K562 (cell line): ENCODE data around the gene ABLIM2. TPM values are rescaled to one million over a fixed set of nuclear protein-coding genes. Genes with fewer than 3 reads are reported as not detected.

Experiments
- ATAC-seq: fragments of 200-7000 bp; cut with Tn5 transposase; 3 replicates; pipeline ENCODE4 v1.9.1; 2020; ENCODE audit warnings: moderate library complexity
- BruUV-seq: library from RNA; stranded (reverse); fragments of 400-500 nt; replicated peaks from 2 replicates; lab custom pipeline; 2021; lab: Mats Ljungman, UMichigan
- CTCF ChIA-PET: fragments of 300-600 bp; formaldehyde crosslinking; extraction: SDS; loops from one replicate; lab custom pipeline; 2021; ENCODE audit warnings: low intra/inter-chr PET ratio; lab: Yijun Ruan, JAX
- POLR2A ChIA-PET: fragments of 300-600, 350-650 bp; sonication (Branson Sonifier 250); formaldehyde crosslinking; extraction: SDS; loops from one replicate; lab custom pipeline; 2021; ENCODE audit warnings: antibody characterized with exemption, inconsistent platforms; lab: Yijun Ruan, JAX
- DNase-seq, 4 experiments: peaks; one replicate each; pipeline versions ENCODE4 v3.0.0 to v3.0.0-alpha.2; 2011 to 2018; ENCODE audit warnings: low spot score in 3 of 4, mixed read lengths in 3 of 4; ENCODE audit errors: extremely low read depth in 1 of 4
- FAIRE-seq: peaks from 2 replicates; lab custom pipeline; 2011; peaks lifted over from hg19 to GRCh38; lab: Jason Lieb, UNC
- H2AFZ ChIP-seq: 2 replicates; pipeline ENCODE4 v1.6.0; 2011; ENCODE audit warnings: low read depth, low read length, control low read depth, inconsistent platforms
- H3K27ac ChIP-seq: fragments of 200-600 bp; 3 replicates; pipeline ENCODE4 v1.8.0; 2011; ENCODE audit warnings: low read depth, mild to moderate bottlenecking, control low read depth, inconsistent platforms, low read length, moderate library complexity, mixed read lengths; ENCODE audit errors: extremely low read depth
- H3K27me3 ChIP-seq, 2 experiments: fragments of 300-600 bp in 1 of 2; 2 replicates in 1 of 2; 3 replicates in 1 of 2; pipeline versions ENCODE4 v1.6.0 to v1.8.0; 2011; ENCODE audit warnings: inconsistent platforms in 2 of 2, low read length in 2 of 2, mild to moderate bottlenecking in 1 of 2, mixed read lengths in 1 of 2, moderate library complexity in 1 of 2; ENCODE audit not compliant: control insufficient read depth in 2 of 2, insufficient read depth in 2 of 2
- H3K36me3 ChIP-seq: fragments of 300-600 bp; 3 replicates; pipeline ENCODE4 v1.8.0; 2011; ENCODE audit warnings: mild to moderate bottlenecking, low read length, inconsistent platforms; ENCODE audit not compliant: control insufficient read depth, insufficient read depth
- H3K4me1 ChIP-seq, 2 experiments: fragments of 200-600 bp in 1 of 2; replicated peaks in 1 of 2; 2 replicates in 1 of 2; 3 replicates in 1 of 2; pipeline versions ENCODE4 v1.5.1 to v1.8.0; 2011; ENCODE audit warnings: inconsistent platforms in 2 of 2, low read length in 2 of 2, mild to moderate bottlenecking in 1 of 2, mixed read lengths in 1 of 2, moderate library complexity in 1 of 2; ENCODE audit not compliant: control insufficient read depth in 2 of 2, insufficient read depth in 2 of 2
- H3K4me2 ChIP-seq: 2 replicates; pipeline ENCODE4 v1.6.1; 2011; ENCODE audit warnings: low read length, control low read depth, inconsistent platforms, mixed read lengths; ENCODE audit not compliant: insufficient read depth
- H3K4me3 ChIP-seq: fragments of 200-600 bp; sonication (generic), shearing (Covaris generic); 2 replicates; pipeline ENCODE4 v1.5.1; 2016; ENCODE audit warnings: control low read depth, inconsistent platforms
- H3K79me2 ChIP-seq: fragments of 200-600 bp; 3 replicates; pipeline ENCODE4 v1.8.0; 2011; ENCODE audit warnings: low read length, inconsistent platforms; ENCODE audit not compliant: control insufficient read depth, insufficient read depth
- H3K9ac ChIP-seq, 2 experiments: 2 replicates each; pipeline versions ENCODE4 v1.6.0 to v1.6.1; 2011; ENCODE audit warnings: low read depth in 2 of 2, low read length in 2 of 2, control low read depth in 1 of 2, inconsistent platforms in 1 of 2, mild to moderate bottlenecking in 1 of 2, mixed read lengths in 1 of 2; ENCODE audit not compliant: insufficient read depth in 1 of 2
- H3K9me1 ChIP-seq: one replicate; pipeline ENCODE4 v1.6.0; 2011; ENCODE audit warnings: inconsistent platforms, mild to moderate bottlenecking, low read length, moderate library complexity; ENCODE audit not compliant: control insufficient read depth, insufficient read depth
- H3K9me3 ChIP-seq: replicated peaks from 2 replicates; pipeline ENCODE4 v1.5.1; 2011; ENCODE audit warnings: low read depth, low read length, inconsistent platforms; ENCODE audit not compliant: control insufficient read depth, insufficient read depth
- H4K20me1 ChIP-seq: replicated peaks from 2 replicates; pipeline ENCODE4 v1.6.1; 2011; ENCODE audit warnings: low read length, inconsistent platforms, mixed read lengths; ENCODE audit not compliant: control insufficient read depth, insufficient read depth
- BCLAF1 ChIP-seq, 2 experiments: fragments of 450-650 bp in 1 of 2; IDR thresholded peaks; 2 replicates each; pipeline ENCODE4 v1.6.1; 2011 to 2017; ENCODE audit warnings: low read depth in 2 of 2, antibody characterized with exemption in 1 of 2, borderline replicate concordance in 1 of 2, low read length in 1 of 2, mild to moderate bottlenecking in 1 of 2, mixed read lengths in 1 of 2; ENCODE audit not compliant: control insufficient read depth in 1 of 2
- BRD4 ChIP-seq: fragments of 200-600 bp; sonication (generic); IDR thresholded peaks from 2 replicates; pipeline ENCODE4 v1.6.1; 2017; ENCODE audit warnings: inconsistent platforms
- DNMT1 ChIP-seq: fragments of 450-650 bp; IDR thresholded peaks from 2 replicates; pipeline ENCODE4 v1.6.1; 2016; ENCODE audit warnings: antibody characterized with exemption, mild to moderate bottlenecking
- ELF2 ChIP-seq: fragments of 250-450 bp; sonication (Bioruptor Pico); IDR thresholded peaks from 2 replicates; pipeline ENCODE4 v1.5.0; 2021; ENCODE audit warnings: mild to moderate bottlenecking
- EWSR1 ChIP-seq: fragments of 450-650 bp; IDR thresholded peaks from 2 replicates; pipeline ENCODE4 v1.6.1; 2018; ENCODE audit warnings: borderline replicate concordance, mild to moderate bottlenecking, low read depth, moderate library complexity; ENCODE audit not compliant: partially characterized antibody
- KHSRP ChIP-seq: fragments of 450-650 bp; IDR thresholded peaks from 2 replicates; pipeline ENCODE4 v1.6.1; 2017
- KLF1 ChIP-seq: fragments of 450-650 bp; IDR thresholded peaks from 2 replicates; pipeline ENCODE4 v1.6.1; 2016; ENCODE audit warnings: missing genetic modification characterization, missing compliant biosample characterization
- MAFF ChIP-seq: IDR thresholded peaks from 2 replicates; pipeline ENCODE4 v1.6.1; 2012; ENCODE audit warnings: low read length, improper control_type of control experiment
- POLR2AphosphoS2 ChIP-seq: IDR thresholded peaks from 2 replicates; pipeline ENCODE4 v1.6.1; 2012; ENCODE audit warnings: low read length, improper control_type of control experiment
- POLR3G ChIP-seq: IDR thresholded peaks from 2 replicates; pipeline ENCODE4 v1.6.1; 2011; ENCODE audit not compliant: insufficient read length, insufficient replicate concordance; ENCODE audit errors: extremely low read depth
- PRPF4 ChIP-seq: fragments of 200-400 bp; formaldehyde crosslinking; IDR thresholded peaks from one replicate; pipeline ENCODE4 v1.6.1; 2017; ENCODE audit warnings: low read length, low read depth, mild to moderate bottlenecking; ENCODE audit not compliant: insufficient read depth, poor library complexity, severe bottlenecking
- SPI1 ChIP-seq: IDR thresholded peaks from 2 replicates; pipeline ENCODE4 v1.6.1; 2011; ENCODE audit warnings: low read depth, low read length, control low read depth, borderline replicate concordance
- STAT5B ChIP-seq: fragments of 250-450 bp; sonication (Bioruptor Pico); IDR thresholded peaks from 2 replicates; pipeline ENCODE4 v1.8.0; 2021; ENCODE audit warnings: mild to moderate bottlenecking, inconsistent platforms
- ZNF75A ChIP-seq: fragments of 450-650 bp; formaldehyde crosslinking; IDR thresholded peaks from 2 replicates; pipeline ENCODE4 v1.4.0; 2020; ENCODE audit warnings: mild to moderate bottlenecking
- WGBS: fragments of 100-300 bp; shearing (Covaris generic); methylation state at CpG from one replicate; pipeline ENCODE4 v1.1.6; 2016; ENCODE audit warnings: low coverage, mixed read lengths; ENCODE audit not compliant: insufficient coverage; ENCODE audit errors: missing lambda C conversion rate; 5-methylcytosine and 5-hydroxymethylcytosine counted together
- in situ Hi-C: fragments of 300-500 bp; cut with MboI; formaldehyde crosslinking; loops from 4 replicates; pipeline ENCODE4 v1.15.0; 2018; ENCODE audit warnings: inconsistent platforms, mixed read lengths
- intact Hi-C: fragments of 100-400 bp; cut with micrococcal nuclease; formaldehyde crosslinking; loops from 2 replicates; pipeline ENCODE4 v1.14.2; 2022
- polyA plus RNA-seq, 8 experiments: library from polyadenylated mRNA; depleted of rRNA in 4 of 8; stranded (reverse) in 5 of 8; unstranded in 3 of 8; fragments of >200 nt; fragmentation: Nextera tagmentation in 2 of 8; fragmentation: Illumina TruSeq in 1 of 8; extraction: Ambion mirVana in 2 of 8; extraction: Trizol in 1 of 8; gene quantifications; 2 replicates each; pipeline versions ENCODE4 v1.2.1 to v1.2.3, GENCODE V29; 2011 to 2014; ENCODE audit warnings: inconsistent platforms in 1 of 8, missing spikeins in 1 of 8
- total RNA-seq, 7 experiments: library from RNA; depleted of rRNA in 6 of 7; stranded (reverse); fragments of >200 nt in 6 of 7; fragmentation: Illumina TruSeq in 2 of 7; extraction: Trizol in 2 of 7; gene quantifications; 2 replicates each; pipeline versions ENCODE4 v1.2.1 to v1.2.3, GENCODE V29; 2011 to 2021; ENCODE audit warnings: low replicate concordance in 1 of 7
- TF ChIP-seq, protein P1 (sequence below): sonication (generic); formaldehyde crosslinking; IDR thresholded peaks from 2 replicates; pipeline ENCODE4 v1.4.0; 2020; ENCODE audit warnings: mild to moderate bottlenecking, missing genetic modification reagents
- TF ChIP-seq, protein P2 (sequence below), 2 experiments: fragments of 450-650 bp in 1 of 2; sonication (generic) in 1 of 2; formaldehyde crosslinking in 1 of 2; IDR thresholded peaks in 1 of 2; conservative IDR thresholded peaks in 1 of 2; 2 replicates each; pipeline versions ENCODE4 v1.6.1 to v1.8.1; 2016 to 2023; ENCODE audit warnings: mild to moderate bottlenecking in 2 of 2, moderate library complexity in 2 of 2, inconsistent platforms in 1 of 2, missing genetic modification reagents in 1 of 2

The ABLIM2 gene
- total and polyA plus RNA-seq, 9 of the 15 experiments (the other 6 are each of a cell fraction or from before 2014, with no cell fraction given), result not detected

DNA sequence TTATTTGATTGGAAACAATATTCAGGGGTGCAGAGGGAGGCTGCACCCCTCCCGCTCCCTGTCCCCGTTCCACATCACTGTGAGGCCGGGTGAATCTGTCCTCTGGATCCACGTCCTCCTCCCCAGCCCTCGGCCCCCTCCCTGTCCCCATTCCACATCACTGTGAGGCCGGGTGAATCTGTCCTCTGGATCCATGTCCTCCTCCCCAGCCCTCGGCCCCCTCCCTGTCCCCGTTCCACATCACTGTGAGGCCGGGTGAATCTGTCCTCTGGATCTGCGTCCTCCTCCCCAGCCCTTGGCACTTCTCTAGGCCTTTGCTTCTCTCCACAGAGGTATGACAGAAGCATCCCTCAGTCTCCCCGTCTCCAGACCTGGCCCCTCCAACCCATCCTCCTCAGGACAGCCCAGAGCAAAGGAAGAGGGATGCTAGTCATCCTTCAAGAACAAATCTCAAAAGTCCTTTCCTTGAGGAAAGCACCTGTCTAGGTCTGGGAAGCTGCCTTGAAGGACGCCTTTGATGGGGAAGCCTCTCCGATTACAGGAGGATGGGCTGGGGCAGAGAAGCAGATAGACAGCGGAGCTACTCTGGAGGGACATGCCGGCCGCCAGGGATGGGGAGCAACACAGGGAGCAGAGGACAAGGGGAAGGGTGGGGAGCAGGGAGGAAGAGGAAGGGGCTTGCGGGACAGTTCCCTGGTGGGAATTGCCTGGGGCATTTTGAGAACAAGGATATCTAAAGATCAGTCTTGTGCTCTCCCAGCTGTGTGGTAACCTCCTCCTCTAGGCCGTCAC, 208.1 kb downstream of the ABLIM2 start:
- no peak overlapping the region for H3K27ac ChIP-seq
- POLR2A ChIA-PET, result interaction anchor here (1.1 kb wide), 1 partner anchor 9 kb away, joined by 3 read pairs; no protein-coding TSS in a partner anchor
- no peaks in the 10 kb centered on the region for H3K79me2 ChIP-seq
- 0 out of 5 replicates have a peak, but pooled peaks cover 0 to 13% of the 10 kb centered on the region in 2 experiments for H3K27me3 ChIP-seq
- intact Hi-C loops, result no loop called here
- no peaks in the 10 kb centered on the region; the same call in 1 of the 2 replicates for H4K20me1 ChIP-seq
- no peak overlapping the region for H3K4me3 ChIP-seq
- H3K9me1 ChIP-seq, result no peaks in the 10 kb centered on the region
- H3K9ac ChIP-seq, result no peak overlapping the region
- no peaks in the 10 kb centered on the region for H3K9me3 ChIP-seq
- FAIRE-seq (no peak), DNase-seq (no peak), ATAC-seq (no peak)
- H3K4me1 ChIP-seq, result no peaks in the 10 kb centered on the region
- in situ Hi-C loops, result no loop called here
- no peak overlapping the region for H2AFZ ChIP-seq
- H3K36me3 ChIP-seq, result no peaks in the 10 kb centered on the region
- CTCF ChIA-PET, result no interaction called here
- no TSS peak for BruUV-seq
- 3% methylated on average over 10 of the region's 18 CpGs for WGBS
- H3K4me2 ChIP-seq, result no peak overlapping the region
- TF ChIP-seq KLF1 (tag) (no peak), MAFF (no peak), SPI1 (no peak), POLR2AphosphoS2 (no peak), POLR3G (no peak), ZNF75A (CRISPR knock-in tag) (no peak), EWSR1 (no peak), DNMT1 (no peak), BCLAF1 (IDR thresholded peaks at IDR 0.05; ENCODE audit: borderline replicate concordance in 1 of 2, control insufficient read depth in 1 of 2, low read depth in 2 of 2, low read length in 1 of 2) (no peak), KHSRP (no peak), PRPF4 (no peak), STAT5B (CRISPR knock-in tag) (no peak), BRD4 (no peak), ELF2 (CRISPR knock-in tag) (no peak)
- TF ChIP-seq, protein P1, sequence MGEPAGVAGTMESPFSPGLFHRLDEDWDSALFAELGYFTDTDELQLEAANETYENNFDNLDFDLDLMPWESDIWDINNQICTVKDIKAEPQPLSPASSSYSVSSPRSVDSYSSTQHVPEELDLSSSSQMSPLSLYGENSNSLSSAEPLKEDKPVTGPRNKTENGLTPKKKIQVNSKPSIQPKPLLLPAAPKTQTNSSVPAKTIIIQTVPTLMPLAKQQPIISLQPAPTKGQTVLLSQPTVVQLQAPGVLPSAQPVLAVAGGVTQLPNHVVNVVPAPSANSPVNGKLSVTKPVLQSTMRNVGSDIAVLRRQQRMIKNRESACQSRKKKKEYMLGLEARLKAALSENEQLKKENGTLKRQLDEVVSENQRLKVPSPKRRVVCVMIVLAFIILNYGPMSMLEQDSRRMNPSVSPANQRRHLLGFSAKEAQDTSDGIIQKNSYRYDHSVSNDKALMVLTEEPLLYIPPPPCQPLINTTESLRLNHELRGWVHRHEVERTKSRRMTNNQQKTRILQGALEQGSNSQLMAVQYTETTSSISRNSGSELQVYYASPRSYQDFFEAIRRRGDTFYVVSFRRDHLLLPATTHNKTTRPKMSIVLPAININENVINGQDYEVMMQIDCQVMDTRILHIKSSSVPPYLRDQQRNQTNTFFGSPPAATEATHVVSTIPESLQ, result no peak
- TF ChIP-seq, protein P2, sequence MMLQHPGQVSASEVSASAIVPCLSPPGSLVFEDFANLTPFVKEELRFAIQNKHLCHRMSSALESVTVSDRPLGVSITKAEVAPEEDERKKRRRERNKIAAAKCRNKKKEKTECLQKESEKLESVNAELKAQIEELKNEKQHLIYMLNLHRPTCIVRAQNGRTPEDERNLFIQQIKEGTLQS (IDR thresholded peaks at IDR 0.05), result no peak
- TF ChIP-seq, protein P2 (CRISPR knock-in tag; conservative IDR thresholded peaks at IDR 0.05), result no peak
